ENCODE data around the gene OPCML.

Gene OPCML

DNA sequence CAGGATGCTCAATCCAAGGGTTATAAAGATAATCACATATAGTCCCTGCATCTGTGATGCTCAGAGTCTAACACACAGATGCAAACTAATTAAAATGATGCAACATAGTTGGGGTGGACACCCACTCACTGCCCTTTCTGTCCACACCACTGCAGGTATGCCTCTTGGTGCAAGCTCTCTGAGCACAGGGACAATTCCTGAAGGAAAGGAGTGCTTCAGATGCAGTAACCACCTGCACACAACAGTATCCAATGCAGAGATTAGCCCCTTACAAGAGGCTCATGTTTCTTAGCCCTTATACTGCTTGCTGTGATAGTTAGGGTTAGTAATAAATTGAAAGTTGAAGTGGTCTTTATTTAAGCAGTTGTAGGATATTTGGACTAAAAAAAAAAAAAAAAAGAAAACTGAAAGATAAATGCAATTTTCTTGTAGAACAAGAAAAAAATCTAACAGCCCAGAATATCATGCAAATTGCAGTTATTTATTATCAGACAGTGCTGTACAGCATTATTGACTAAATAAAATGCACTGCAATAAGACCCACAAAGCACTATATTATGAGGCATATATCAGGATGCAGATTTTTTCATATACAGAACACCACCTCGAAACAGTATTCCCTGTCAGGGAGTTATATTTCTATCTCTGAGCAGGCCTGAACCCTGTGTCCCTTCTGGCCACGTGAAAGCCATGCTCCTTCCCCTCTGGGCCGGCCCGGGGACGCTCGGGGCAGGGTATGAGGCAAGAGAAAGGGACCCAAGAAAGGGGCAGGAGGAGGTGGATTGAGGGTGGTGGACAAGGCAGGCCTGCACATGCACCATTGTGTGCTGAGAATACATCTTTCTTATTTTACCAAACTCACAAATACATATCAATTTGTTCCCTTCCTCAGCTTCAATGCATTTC lies 260.2 kb downstream of the OPCML start:
- DNase-seq, result no peak

DNA sequence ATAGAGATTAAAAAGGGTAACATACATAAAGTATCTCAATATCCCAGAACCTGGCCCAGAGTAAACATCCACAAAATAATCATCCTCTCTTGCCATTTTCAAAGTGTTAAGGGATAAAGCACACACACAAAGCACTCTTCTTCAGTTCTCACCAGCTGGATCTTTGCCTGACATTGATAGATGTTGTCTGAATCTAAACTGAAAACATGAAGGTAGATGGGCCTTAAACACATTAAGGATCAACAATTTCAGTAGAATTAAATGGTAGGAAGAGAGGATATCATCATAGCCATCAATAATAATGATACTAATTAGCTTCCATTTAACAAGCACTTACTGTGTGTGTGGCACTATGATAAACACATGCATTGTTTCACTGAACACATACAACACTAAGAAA lies 261.1 kb downstream of the OPCML start:
- no peak for DNase-seq

DNA sequence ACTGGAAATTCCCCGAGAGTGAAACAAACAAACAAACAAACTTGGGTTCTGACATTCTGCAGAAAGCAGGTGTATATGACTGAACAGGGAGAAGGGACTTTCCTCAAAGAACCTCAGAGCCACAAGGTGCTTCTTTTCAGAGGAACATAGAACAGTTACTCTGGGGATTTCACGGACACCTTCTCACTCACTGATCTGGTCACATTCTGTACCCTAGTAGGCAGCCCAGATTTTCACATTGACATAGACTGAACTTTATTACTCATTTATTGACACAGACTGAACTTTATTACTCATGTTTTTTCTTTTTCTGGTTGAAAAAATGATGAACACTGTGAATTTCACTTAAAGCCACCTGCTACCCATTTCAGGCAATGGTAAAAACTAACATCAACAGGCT lies 263.0 kb downstream of the OPCML start:
- no peak for DNase-seq

DNA sequence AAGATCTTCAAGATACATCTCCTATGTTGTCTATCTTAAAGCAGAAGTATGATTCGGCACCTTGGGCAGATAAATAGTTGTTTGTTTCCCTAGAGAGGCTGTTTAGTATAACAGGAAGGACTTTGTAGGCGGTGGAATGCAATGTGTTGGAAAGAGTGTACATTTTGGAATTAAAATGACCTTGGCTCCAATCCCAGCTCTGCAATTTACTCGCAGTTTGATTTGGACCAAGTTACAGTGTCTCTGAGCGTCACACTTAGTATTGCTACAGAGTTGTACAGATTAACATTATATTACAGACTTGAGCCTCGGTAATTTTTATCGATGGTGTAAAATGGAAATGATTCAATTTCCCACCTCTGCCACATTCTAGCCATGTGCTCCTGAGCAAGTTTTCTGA lies 265.3 kb downstream of the OPCML start:
- DNase-seq, result no peak

DNA sequence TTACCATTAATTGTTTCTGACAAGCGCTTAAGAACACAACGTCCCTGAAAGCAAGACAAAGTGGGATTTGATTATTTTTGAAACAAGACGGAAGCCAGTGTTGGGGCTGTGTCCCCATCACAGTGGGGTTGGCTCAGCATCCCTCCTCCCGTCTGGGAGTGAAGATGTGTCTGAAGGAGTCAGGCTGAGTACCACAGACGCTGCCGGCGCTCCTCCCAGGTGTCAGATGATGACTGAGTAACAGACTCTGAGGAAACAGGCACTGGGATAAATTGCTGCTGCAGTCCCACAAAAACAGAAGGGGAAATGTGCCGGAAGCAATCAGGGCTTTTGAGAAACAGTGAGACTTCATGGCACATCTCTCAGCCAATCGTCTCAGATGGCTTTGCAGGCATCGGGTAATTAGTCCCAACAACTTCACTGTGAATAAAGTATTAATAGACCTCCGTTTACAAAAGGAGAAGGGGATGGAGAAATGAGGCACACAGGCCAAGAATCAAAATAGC lies 266.7 kb downstream of the OPCML start:
- no peak for DNase-seq

DNA sequence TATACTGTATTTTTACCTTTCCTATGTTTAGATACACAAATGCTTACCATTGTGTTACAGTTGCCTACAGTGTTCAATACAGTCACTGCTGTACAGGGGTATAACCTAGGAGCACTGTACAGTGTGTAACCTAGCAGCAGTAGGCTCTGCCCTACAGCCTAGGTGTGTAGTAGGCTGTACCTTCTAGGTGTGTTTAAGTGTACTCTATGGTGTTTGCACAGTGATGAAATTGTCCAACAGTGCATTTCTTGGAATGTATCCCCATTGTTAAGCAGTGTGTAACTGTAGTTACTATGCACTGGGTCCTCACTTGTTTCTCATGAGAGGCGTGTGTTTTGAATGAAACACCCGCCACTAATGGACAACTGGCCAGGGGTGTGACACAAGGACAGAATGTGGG lies 269.0 kb downstream of the OPCML start:
- DNase-seq, result no peak

DNA sequence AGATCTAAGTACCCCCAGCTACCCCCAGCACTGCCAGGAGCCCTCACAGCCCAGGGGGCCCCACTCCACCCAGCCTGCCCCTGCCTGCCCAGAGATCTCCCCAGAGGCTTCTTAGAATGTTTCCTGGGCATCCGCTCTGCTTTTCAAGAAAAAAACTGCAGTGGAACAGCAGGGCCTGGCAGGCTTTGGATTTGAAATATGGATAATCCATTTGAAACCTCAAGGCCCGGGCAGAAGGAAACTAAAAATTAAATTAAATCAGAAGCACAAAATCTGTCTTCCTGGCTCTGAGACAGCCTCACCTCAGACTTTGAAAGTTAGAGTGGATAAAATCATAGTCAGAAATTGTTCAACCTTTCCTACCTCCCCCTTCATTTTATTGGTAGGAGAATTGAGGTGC lies 273.6 kb downstream of the OPCML start:
- DNase-seq, result no peak

DNA sequence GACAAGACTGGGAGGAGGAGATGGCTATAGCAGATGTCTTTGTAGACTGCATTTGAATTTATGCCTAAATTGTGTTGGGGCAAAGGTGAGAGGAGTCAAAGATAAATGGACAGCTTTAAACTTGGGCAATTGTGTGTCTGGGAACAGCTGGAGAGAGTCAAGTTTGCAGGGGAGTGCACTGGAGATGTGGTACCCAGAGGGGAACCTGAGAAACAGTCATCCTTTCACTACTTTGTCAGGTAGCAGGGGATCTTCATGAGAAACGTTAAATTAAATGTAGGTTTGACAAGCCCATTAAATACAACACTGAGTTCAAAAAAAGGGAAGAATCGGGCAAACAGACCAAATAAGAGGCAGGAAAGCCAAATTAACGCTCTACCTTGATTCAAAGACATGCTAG lies 277.7 kb downstream of the OPCML start:
- no peak for DNase-seq

DNA sequence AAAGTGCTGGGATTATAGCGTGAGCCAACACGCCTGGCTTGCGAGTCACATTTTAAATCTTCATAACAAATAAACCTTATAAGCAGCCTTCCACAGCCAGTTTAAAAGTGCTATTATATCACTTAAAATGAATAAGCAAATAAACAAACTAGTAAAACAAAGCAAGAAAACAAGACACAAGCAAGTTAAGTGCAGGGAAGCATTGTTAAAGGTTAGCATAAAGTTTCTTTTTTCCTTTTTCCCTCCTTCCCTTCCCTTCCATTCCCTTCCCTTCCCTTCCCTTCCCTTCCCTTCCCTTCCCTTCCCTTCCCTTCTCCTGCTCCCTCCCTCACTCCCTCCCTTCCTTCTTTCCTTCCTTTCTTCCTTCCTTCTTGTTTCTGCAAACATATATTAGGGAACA lies 278.7 kb downstream of the OPCML start:
- DNase-seq, result no peak

DNA sequence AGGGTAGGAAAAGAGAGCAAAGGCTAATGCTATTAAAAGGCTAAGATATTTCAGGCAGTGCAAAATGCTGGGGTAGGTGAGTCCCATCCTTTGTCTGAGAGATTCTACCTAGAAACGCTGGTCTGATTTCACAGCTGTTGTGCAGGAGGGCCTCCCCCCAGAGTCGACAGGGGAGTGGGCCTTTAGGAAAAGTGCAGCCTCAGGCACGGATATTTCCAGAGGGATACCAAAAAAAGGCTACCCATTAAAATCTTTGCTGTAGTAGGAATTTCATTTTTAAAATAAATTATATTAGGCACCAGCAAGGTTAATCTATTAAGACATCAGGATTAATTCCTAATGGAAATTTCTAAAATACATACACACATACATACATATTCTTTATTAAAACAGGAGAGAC lies 280.5 kb downstream of the OPCML start:
- DNase-seq, result no peak

DNA sequence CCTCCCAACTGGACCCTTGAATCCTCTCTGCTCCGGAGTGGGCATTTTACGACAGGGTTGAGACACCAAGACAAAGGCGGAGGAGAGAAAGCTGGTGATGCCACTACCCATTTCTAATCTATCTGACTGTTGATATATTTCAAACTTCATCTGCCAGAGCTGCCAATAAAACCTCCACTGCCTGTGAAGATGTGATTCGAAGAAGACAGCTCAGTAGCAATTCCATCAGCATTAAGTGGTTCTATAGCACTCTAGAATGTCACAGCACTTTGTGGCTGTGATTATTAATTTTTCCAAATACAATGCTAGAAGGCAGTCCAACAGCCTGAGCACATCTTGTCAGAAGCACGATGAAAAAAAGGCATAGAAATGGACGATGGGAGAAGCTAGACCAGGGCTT lies 282.8 kb downstream of the OPCML start:
- DNase-seq, result no peak

DNA sequence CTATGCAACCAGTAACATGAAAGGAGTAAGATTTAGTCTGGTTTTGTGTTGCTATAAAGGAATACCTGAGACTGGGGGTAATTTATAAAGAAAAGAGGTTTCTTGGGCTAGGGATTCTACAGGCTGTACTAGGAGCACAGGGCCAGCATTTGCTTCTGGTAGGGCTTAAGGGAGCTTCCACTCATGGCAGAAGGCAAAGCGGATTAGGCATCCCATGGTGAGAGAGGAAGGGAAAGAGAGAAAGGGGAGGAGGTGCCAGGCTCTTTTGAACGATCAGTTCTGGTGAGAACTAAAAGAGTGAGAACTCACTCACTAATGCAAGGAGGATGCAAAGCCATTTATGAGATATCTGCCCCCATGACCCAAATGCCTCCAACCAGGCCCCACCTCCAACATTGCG lies 283.2 kb downstream of the OPCML start:
- DNase-seq, result no peak

DNA sequence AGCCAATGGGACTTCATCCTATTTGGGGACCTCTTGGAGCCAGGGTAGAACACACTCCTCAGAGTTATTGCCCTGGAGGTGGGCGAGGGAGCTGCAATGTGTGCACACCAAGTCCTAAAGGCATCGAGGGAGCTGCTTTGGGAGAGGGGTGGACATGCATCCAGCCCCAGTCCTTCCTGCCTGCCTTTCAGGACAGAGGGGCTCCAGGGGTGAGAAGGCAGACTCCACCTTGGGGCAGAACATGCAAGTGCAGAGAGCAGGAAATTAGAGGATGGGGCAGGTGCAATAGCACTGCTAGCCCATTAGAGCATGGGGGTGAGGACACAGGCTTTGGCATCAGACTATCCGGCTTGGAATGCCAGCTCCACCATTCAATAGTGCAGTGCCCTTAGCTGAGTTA lies 288.5 kb downstream of the OPCML start:
- DNase-seq, result no peak

DNA sequence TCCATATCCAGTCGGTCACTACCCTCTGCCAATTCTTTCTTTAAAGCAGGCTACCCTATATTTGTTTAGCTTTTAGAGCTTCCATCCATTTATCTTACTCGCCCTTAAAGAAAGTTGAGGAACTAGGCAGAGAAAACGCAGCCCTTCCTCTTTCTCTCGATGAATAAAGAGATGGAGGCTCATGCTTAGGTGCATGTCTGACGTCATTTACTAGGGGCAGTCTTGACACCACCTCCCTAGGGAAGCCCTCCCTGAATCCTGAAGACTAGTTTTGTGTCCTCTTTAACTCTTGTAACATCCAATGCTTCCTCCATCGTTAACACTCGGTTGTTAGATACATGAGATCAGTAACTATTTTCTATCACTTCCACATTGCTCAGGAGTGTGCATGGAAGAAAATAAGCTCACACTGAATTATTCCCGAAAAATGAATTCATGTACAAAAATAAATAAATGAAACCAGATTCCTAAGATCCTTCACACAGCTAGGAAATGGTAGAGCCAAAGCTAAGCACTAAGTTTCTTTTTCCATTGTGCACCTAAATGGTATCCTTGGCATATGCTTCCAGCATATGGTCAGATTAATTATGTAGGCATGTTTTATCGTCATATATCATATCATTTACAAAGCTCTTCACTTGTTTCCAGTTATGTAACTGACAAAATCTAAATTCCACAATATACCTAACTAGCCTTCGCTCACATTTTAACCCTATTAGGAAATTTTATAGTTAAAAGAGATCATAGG lies 291.2 kb downstream of the OPCML start:
- no peak for DNase-seq

DNA sequence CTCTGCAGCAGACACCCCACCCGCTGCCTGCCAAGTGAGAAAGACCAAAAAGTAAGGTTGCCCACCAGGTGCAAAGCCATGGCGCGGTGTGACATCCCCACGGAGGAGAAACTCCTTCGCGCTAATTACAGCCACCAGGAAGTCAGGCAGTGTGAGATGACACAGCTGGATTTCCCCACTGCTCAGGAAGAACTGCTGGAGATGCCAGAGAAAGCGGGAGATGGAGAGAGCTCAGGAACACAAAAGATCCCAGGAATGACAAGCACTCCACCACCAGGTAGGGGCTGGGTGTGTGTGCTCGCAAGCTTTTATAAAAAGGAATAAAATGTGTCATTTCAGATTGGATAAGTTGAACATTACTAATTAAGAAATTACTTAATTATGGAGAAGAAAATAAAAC lies 292.7 kb downstream of the OPCML start:
- no peak for DNase-seq

DNA sequence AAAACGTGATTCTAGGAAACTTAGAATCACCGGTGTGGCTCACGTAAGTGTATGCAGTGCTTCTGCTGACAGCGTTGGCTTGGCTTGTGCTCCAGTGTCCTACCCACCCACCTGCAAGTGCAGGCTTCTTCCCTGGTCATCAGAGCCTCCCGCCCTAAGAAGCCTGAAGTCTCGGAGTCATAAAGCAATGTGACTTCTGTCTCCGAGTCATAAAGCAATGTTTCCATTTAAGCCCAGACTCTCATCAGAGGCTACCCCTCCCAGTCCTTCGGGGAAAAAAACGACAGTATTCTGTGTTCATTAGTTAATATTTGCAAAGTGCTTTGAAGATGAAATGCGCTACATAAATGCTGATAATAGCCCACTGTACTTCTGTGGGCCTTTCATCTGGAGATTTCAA lies 293.8 kb downstream of the OPCML start:
- no peak for DNase-seq

DNA sequence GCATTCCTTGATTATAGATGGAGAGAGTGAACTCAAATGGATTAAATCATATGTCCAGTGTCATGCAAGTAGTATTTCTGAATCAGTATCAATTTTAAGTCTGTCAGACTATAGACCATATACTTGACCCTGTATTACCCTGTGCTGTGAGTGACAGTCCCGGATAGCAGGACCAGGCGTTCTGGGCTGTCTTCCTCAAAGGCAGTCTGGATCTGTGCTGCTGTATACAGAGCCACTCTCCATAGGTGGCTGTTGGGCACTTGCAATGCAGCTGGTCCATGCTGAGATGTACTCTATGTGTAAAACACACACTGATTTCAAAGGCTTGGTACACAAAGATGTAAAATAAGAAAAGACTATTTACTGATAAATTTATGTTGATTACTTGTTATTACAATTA lies 294.3 kb downstream of the OPCML start:
- DNase-seq, result no peak

DNA sequence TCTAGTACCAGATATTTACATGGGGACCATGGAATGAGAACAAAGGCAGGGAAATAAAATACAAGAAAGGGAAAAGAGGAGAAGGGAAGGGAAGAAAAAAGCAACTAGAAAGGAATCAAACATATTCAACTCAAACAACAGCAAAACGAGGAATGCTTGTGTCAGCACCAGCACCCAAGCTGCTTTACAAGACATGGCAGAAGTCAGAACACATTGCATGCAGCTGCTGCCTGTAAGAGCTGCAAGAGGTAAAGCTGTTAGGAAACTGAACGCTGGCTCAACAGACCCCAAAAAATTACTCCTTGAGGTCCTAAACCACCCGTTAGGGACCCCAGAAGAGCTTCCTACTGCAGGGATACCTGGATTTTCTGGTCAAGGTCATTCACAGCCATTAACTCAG lies 296.9 kb downstream of the OPCML start:
- no peak for DNase-seq

DNA sequence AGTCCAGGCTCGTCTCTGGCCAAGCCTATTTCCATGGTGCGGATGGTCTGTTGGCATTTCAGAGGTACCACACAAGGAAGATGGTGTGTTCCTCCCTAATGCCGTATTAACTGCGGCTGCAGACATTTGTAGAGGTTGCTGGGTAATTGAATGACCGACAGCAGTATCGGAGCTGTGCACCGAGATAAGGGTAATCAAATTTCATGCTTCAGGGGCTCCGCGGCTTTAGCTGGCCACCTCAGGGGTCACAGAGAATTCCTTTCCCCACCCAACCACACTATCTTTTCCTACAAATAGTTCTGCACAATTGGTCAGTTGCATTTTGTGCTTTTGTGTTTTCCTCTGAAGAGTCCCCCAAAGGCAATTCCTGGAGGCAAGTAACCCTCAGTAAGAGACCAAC lies 297.4 kb downstream of the OPCML start:
- DNase-seq, result no peak

DNA sequence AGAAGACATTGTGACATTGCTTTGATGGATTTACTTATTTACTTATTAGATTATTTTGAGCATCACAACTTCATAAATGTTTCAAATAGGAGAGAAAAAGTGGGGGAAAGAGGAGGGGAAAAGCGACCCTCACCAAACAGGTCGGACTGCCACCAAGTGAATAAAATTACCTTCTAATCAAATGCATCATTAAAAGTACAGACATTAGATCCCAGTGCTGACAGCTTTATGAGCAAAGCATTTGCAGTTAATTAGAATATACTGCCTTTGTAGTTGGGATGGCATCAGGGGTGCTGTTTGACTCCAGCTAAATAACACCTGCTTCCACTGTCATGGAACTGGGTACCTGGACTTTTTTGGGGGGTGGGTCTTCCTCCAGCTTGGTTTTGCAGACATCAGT lies 299.6 kb downstream of the OPCML start:
- no peak for DNase-seq

DNA sequence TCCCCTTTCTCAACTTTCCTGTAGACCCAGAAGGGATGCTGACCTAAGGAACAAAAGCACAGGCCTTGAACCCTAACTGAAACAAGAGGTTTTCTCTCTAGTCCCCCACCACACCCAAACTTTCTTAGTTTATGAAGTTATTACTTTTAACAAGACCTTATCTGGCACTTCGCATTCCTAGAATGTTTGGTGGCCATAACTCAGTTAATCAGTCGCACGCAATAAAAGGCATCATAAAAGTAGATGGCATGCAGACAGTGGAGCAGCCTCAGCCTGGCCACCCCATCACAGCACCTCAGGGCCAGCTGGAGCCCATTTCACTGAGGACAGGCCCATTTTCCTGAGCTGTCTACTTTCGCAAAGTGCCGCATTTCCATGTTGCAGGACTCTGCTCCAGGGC lies 301.9 kb downstream of the OPCML start:
- no peak for DNase-seq

DNA sequence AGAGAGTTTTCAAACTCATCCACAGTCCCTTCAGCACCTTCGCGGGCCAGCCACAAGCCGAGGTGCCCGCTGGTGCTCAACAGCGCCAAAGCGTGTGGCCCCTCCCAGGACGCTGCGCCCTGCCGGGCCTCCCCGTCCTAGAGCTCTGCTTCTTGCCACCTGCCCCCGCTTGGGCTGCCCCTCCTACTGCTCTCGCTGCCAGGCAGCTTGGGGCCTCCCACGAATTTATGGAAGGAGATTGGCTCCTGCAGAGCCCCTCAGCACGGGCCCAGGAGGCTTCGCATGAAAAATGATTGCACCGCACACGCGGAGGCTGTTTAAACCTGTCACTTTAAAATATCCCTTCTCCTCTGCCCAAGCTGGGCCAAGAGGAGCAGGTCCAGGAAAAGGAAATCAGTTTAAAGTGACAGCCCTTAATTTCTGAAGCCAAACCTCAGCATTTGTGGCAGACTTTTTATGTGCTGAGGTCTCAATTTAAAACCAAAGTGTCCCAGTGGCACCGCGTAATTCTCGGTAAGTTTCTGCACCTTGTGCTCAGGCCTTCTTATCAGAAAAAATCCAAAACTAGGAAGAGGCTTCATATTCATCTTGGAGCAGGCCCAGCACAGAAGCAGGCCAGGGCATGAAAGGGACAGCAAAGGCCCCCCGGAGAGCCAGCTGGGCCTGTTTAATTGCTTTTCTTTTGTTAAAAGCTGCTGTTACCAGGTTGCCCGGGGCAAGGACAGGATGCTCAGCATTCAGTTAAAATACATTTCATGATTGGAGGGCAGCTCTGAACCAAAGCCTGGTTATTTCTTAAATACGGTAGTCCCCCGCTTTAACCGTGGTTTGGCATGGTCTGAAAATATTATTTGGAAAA lies 303.6 kb downstream of the OPCML start:
- peak; percentile 85 for DNase-seq

DNA sequence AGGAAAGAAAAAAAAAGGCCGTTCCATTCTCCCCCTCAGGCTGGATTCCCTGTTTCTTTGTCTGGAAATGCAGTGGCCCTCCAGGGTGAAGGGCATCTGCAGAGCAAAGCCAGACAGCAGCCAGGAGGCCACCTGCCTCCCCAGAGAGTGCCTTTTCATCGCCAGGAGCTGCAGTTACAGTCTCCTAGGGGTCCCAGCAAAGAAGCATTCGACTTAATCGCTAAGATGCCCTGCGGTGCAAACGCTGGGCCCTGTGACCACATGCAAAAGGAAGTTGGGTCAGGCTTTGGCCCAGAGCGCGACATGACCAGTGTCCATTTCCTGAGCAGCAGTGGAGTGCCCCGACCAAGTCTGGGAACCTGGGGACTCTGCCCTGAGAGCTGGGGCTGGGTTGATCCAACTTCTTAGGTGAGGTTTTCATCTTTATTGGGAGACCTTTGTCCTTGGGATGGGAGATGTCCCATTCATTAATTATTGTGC lies 304.6 kb downstream of the OPCML start:
- DNase-seq, result peak; percentile 70
